ENCODE data around the gene NPC1. TPM values are rescaled to one million over a fixed set of nuclear protein-coding genes. Genes with fewer than 3 reads are reported as not detected.
A peak's percentile ranks its signal among the peaks of the same experiment; 100 is the strongest.

Gene NPC1
- total RNA-seq, 6 experiments from 2014 or later = 25.4 to 46.2 (median 34.3) TPM

- Mint-ChIP-seq H3K4me3 (no peak overlapping the region), H3K4me1 (ENCODE audit: low read depth) (peaks cover 12% of the 10 kb centered on the region), H3K27me3 (ENCODE audit: insufficient read depth) (no peaks in the 10 kb centered on the region; the same call in 1 of the 2 replicates), H3K36me3 (ENCODE audit: low read depth) (peaks cover 42% of the 10 kb centered on the region), H3K9me3 (no peaks in the 10 kb centered on the region), H3K27ac (no peak overlapping the region)
- no peak for TF ChIP-seq CTCF (IDR thresholded peaks at IDR 0.05)
- no peak for DNase-seq
These were observed 35.4 kb downstream of the NPC1 start for GRCh38 chr18:23550898-23551297.

- Mint-ChIP-seq H3K4me3 (no peak overlapping the region), H3K27ac (no peak overlapping the region), H3K4me1 (ENCODE audit: low read depth) (peaks cover 12% of the 10 kb centered on the region), H3K36me3 (ENCODE audit: low read depth) (peaks cover 39% of the 10 kb centered on the region), H3K9me3 (no peaks in the 10 kb centered on the region), H3K27me3 (ENCODE audit: insufficient read depth) (no peaks in the 10 kb centered on the region; the same call in 1 of the 2 replicates)
- DNase-seq = no peak
- no peak for TF ChIP-seq CTCF (IDR thresholded peaks at IDR 0.05)
These were observed 37.6 kb downstream of the NPC1 start for GRCh38 chr18:23548719-23549118.

- H3K4me3 Mint-ChIP-seq = no peak overlapping the region
- no peaks in the 10 kb centered on the region for H3K9me3 Mint-ChIP-seq
- peaks cover 12% of the 10 kb centered on the region for H3K4me1 Mint-ChIP-seq (ENCODE audit: low read depth)
- H3K36me3 Mint-ChIP-seq (ENCODE audit: low read depth) = peaks cover 42% of the 10 kb centered on the region
- no peak overlapping the region; the same call in 1 of the 2 replicates for H3K27ac Mint-ChIP-seq
- DNase-seq = no peak
- no peak for TF ChIP-seq CTCF (IDR thresholded peaks at IDR 0.05)
- no peaks in the 10 kb centered on the region; the same call in 1 of the 2 replicates for H3K27me3 Mint-ChIP-seq (ENCODE audit: insufficient read depth)
These were observed 38.0 kb downstream of the NPC1 start for GRCh38 chr18:23548275-23548674.

GRCh38 chr18:23547846-23548245 is 38.5 kb downstream of the NPC1 start:
- TF ChIP-seq CTCF (IDR thresholded peaks at IDR 0.05) = no peak
- H3K4me3 Mint-ChIP-seq = no peak overlapping the region
- H3K4me1 Mint-ChIP-seq (ENCODE audit: low read depth) = peaks cover 12% of the 10 kb centered on the region
- no peak overlapping the region for H3K27ac Mint-ChIP-seq
- no peaks in the 10 kb centered on the region; the same call in 1 of the 2 replicates for H3K27me3 Mint-ChIP-seq (ENCODE audit: insufficient read depth)
- H3K9me3 Mint-ChIP-seq = no peaks in the 10 kb centered on the region
- H3K36me3 Mint-ChIP-seq (ENCODE audit: low read depth) = peaks cover 39% of the 10 kb centered on the region
- DNase-seq = peak; percentile 37

GRCh38 chr18:23547306-23547705 is 39.0 kb downstream of the NPC1 start:
- no peak overlapping the region for H3K27ac Mint-ChIP-seq
- peaks cover 39% of the 10 kb centered on the region for H3K36me3 Mint-ChIP-seq (ENCODE audit: low read depth)

More at GRCh38 chr18:23547306-23547705, 39.0 kb downstream of the NPC1 start:
- no peak for DNase-seq
- Mint-ChIP-seq H3K4me1 (ENCODE audit: low read depth) (peaks cover 12% of the 10 kb centered on the region), H3K27me3 (ENCODE audit: insufficient read depth) (no peaks in the 10 kb centered on the region; the same call in 1 of the 2 replicates), H3K9me3 (no peaks in the 10 kb centered on the region), H3K4me3 (no peak overlapping the region)
- no peak for TF ChIP-seq CTCF (IDR thresholded peaks at IDR 0.05)

Measured in HFFc6 (cell line).